ENCODE results near the gene UQCRH. TPM values are rescaled to one million over a fixed set of nuclear protein-coding genes. Genes with fewer than 3 reads are reported as not detected.
A peak's percentile ranks its signal among the peaks of the same experiment; 100 is the strongest.

Gene UQCRH
- total and polyA plus RNA-seq, 2 of the 8 experiments (the other 6 are each of a cell fraction or from before 2014, with no cell fraction given) = 626 to 1,112 TPM

DNA sequence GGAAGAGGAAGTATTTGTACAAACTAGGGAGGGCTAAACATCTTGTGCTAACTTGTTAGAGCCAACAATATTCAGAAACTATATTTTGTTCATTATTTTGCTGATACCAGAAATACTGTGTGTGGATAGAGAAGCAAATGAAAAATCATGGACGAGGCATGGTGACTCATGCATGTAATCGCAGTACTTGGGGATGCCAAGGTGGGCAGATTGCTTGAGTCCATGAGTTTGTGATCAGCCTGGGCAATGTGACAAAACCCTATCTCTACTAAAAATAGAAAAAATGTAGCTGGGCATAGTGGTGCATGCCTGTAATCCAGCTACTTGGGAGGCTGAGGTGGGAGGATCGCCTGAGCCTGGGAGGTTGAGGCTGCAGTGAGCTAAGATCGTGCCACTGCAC lies 13.5 kb upstream of the UQCRH start:
- FAIRE-seq (no peak), DNase-seq (ENCODE audit: low read depth in 1 of 2, low spot score in 2 of 2) (no peak)
- Histone ChIP-seq H2BK20ac (ENCODE audit: low read length) (no peak overlapping the region), H2BK5ac (ENCODE audit: low read depth, low read length) (no peak overlapping the region), H4K8ac (ENCODE audit: extremely low read depth, insufficient read depth, low read length) (no peak overlapping the region), H3K4me1 (replicated peaks in 1 of 4; ENCODE audit: control insufficient read depth in 3 of 4, insufficient read depth in 4 of 4, low read length in 3 of 4) (no peaks in the 10 kb centered on the region; a peak in 1 of 7 replicates), H4K91ac (replicated peaks; ENCODE audit: insufficient read length, low read length) (no peak overlapping the region), H2BK12ac (ENCODE audit: low read depth, low read length) (no peak overlapping the region), H4K5ac (ENCODE audit: insufficient read length, low read depth, low read length) (no peak overlapping the region), H3K23ac (ENCODE audit: insufficient read length) (no peak overlapping the region), H3K79me1 (ENCODE audit: low read depth, low read length) (no peaks in the 10 kb centered on the region), H2AK5ac (ENCODE audit: low read depth, low read length) (no peak overlapping the region), H3K79me2 (ENCODE audit: control insufficient read depth in 1 of 2, insufficient read depth in 2 of 2, low read length in 2 of 2) (no peaks in the 10 kb centered on the region), H3K36me3 (ENCODE audit: control insufficient read depth in 2 of 4, insufficient read depth in 4 of 4, low read length in 3 of 4) (peaks cover 5 to 20% (median 6%) of the 10 kb centered on the region in 4 experiments; a peak in 7 of 8 replicates), H3K14ac (ENCODE audit: insufficient read length) (no peak overlapping the region), H3K56ac (replicated peaks; ENCODE audit: insufficient read length, low read depth, low read length) (no peak overlapping the region), H3K4me3 (ENCODE audit: extremely low read depth in 1 of 4, insufficient read depth in 2 of 4, low read depth in 3 of 4, low read length in 4 of 4) (no peak overlapping the region), H3K18ac (ENCODE audit: extremely low read depth, low read length) (no peak overlapping the region), H3K23me2 (ENCODE audit: low read depth, low read length) (no peaks in the 10 kb centered on the region), H3K4ac (replicated peaks; ENCODE audit: insufficient read length, low read depth, low read length) (no peak overlapping the region), H3K4me2 (ENCODE audit: insufficient read depth in 1 of 2, low read depth in 2 of 2, low read length in 2 of 2) (no peak overlapping the region), H3K9me3 (ENCODE audit: insufficient read depth in 2 of 2, low read depth in 1 of 2, low read length in 1 of 2) (no peaks in the 10 kb centered on the region), H2BK15ac (ENCODE audit: low read length) (no peak overlapping the region), H4K20me1 (replicated peaks in 1 of 2; ENCODE audit: control insufficient read depth in 1 of 2, insufficient read depth in 2 of 2, low read length in 2 of 2) (no peaks in the 10 kb centered on the region), H3K27ac (ENCODE audit: low read depth, low read length) (no peak overlapping the region), H2BK120ac (replicated peaks; ENCODE audit: low read depth, low read length) (no peak overlapping the region), H2AFZ (ENCODE audit: low read length) (no peak overlapping the region), H3K9ac (replicated peaks in 1 of 4; ENCODE audit: extremely low read depth in 1 of 4, low read depth in 3 of 4, low read length in 3 of 4) (no peak overlapping the region), H3K27me3 (replicated peaks in 1 of 4; ENCODE audit: control insufficient read depth in 3 of 4, extremely low read depth in 1 of 4, insufficient read depth in 3 of 4, low read length in 3 of 4) (no peaks in the 10 kb centered on the region)
- TF ChIP-seq POLR2AphosphoS5 (IDR thresholded peaks at IDR 0.05; ENCODE audit: low read depth, low read length) = peak; percentile 61; the same call in 1 of the 2 replicates
- TF ChIP-seq KDM4A (IDR thresholded peaks at IDR 0.05; ENCODE audit: low read depth, low read length, severe bottlenecking) = no peak
- ChIA-PET CTCF (ENCODE audit: partially characterized antibody) (interaction anchor here (0.9 to 1.3 kb wide), 3 partner anchors 10 to 52 kb away, joined by 3 read pairs; partner anchors contain the start of gene UQCRH), POLR2A (ENCODE audit: partially characterized antibody) (interaction anchor here (1.2 to 33.1 kb wide), 6 partner anchors 1 to 50 kb away, joined by 3 to 689 read pairs (median 7); partner anchors contain the start of genes LRRC41, NSUN4 and UQCRH)
- 95% methylated on average over 4 of the region's 4 CpGs; no CpG with 5 or more reads in 1 of the 2 experiments for WGBS, 2 experiments (ENCODE audit: extremely low coverage in 1 of 2, insufficient coverage in 1 of 2, insufficient read length in 1 of 2, insufficient replicate concordance in 2 of 2, low coverage in 1 of 2, low lambda C conversion rate in 2 of 2, missing lambda C conversion rate in 1 of 2)
